ENCODE data around the gene MTHFD1L. TPM values are rescaled to one million over a fixed set of nuclear protein-coding genes. Genes with fewer than 3 reads are reported as not detected.
A peak's percentile ranks its signal among the peaks of the same experiment; 100 is the strongest.

The MTHFD1L gene
- total RNA-seq, 1 donor from 2014 or later: 10.4 TPM

- Histone ChIP-seq H3K27ac (no peak overlapping the region), H3K36me3 (peaks cover 15 to 32% of the 10 kb centered on the region in 2 donors), H3K4me1 (peaks cover 0 to 2% of the 10 kb centered on the region in 2 donors), H3K4me3 (no peak overlapping the region), H3K27me3 (no peaks in the 10 kb centered on the region), H3K9me3 (no peaks in the 10 kb centered on the region)
- intact Hi-C loops (cut with DNase I): no loop called here
- TF ChIP-seq, protein P1, sequence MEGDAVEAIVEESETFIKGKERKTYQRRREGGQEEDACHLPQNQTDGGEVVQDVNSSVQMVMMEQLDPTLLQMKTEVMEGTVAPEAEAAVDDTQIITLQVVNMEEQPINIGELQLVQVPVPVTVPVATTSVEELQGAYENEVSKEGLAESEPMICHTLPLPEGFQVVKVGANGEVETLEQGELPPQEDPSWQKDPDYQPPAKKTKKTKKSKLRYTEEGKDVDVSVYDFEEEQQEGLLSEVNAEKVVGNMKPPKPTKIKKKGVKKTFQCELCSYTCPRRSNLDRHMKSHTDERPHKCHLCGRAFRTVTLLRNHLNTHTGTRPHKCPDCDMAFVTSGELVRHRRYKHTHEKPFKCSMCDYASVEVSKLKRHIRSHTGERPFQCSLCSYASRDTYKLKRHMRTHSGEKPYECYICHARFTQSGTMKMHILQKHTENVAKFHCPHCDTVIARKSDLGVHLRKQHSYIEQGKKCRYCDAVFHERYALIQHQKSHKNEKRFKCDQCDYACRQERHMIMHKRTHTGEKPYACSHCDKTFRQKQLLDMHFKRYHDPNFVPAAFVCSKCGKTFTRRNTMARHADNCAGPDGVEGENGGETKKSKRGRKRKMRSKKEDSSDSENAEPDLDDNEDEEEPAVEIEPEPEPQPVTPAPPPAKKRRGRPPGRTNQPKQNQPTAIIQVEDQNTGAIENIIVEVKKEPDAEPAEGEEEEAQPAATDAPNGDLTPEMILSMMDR (IDR thresholded peaks at IDR 0.05): no peak
- DNase-seq (ENCODE audit: low spot score in 2 of 2): no peak
These were observed 230.2 kb downstream of the MTHFD1L start for GRCh38 chr6:151095538-151096254.

- Histone ChIP-seq H3K9me3 (no peaks in the 10 kb centered on the region), H3K4me1 (peaks cover 0 to 6% of the 10 kb centered on the region in 2 donors), H3K4me3 (no peak overlapping the region), H3K36me3 (peaks cover 14 to 29% of the 10 kb centered on the region in 2 donors), H3K27ac (no peak overlapping the region), H3K27me3 (no peaks in the 10 kb centered on the region)
- no peak for DNase-seq (ENCODE audit: low spot score in 2 of 2)
- intact Hi-C loops (cut with DNase I): no loop called here
- TF ChIP-seq, protein P1 (IDR thresholded peaks at IDR 0.05): no peak
These were observed 230.7 kb downstream of the MTHFD1L start for GRCh38 chr6:151096255-151096612.

DNA sequence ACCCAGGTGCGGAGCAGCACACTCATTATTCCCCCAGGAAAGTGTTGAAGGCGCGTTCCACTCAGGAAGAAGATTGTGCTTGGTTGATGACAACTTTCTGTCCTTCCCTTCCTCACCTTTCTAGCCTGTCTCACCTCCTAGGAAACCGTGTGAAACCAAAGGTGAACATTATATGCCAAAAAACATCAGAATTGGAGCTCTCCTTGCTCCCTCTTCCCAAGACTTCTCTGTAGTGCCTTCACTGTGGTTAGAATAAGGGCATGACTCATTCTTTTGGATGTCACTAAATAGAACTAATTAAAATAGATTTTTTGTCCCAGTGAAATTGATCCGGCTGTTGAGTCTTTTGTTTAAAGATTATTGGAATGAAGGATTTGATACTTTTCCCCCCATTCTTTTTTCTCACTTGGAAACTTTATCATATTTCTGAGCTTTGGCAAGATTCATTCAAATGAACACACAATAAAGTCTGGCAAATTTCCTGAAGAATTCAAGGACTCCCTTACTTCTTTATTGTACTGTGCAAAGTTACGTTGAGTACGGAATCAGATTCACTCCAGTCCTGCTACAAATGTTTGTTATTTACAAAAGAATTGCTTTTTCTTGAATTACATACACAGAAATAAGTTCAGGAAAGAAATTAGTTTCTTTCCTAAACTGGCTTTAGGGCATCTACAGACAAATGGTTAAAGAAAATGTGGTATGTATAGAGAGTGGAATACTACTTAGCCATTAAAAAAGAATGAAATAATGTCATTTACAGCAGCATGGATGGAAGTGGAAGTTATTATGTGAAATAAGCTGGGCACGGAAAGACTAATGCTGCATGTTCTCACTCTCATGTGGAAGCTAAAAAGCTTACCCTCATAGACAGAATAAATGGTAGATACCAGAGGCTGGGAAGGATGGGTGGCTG, 231.4 kb downstream of the MTHFD1L start:
- intact Hi-C loops (cut with DNase I): no loop called here
- TF ChIP-seq, protein P1 (IDR thresholded peaks at IDR 0.05): no peak
- Histone ChIP-seq H3K27ac (no peak overlapping the region), H3K4me1 (peaks cover 0 to 9% of the 10 kb centered on the region in 2 donors), H3K9me3 (no peaks in the 10 kb centered on the region), H3K27me3 (no peaks in the 10 kb centered on the region), H3K4me3 (no peak overlapping the region), H3K36me3 (peaks cover 11 to 23% of the 10 kb centered on the region in 2 donors)
- no peak for DNase-seq (ENCODE audit: low spot score in 2 of 2)

DNA sequence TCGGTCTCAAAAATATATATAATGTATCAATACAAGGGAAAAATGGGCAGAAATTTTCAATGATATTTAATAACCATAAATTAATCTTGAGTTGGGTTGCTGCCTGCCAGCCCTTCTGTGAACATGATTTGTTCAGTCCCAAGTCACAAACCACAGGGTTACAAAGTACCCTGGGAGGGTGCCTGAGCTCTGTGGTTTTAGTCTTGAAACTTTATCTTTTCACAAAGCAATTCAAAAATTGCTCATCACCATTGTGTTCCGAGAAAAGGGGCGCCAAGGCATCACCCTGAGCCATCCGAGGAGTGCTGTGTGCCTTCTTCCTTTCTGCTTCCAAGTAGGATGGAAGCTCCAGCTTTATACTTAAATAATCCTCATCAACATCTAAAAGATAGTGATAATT, 232.7 kb downstream of the MTHFD1L start:
- TF ChIP-seq, protein P1 (IDR thresholded peaks at IDR 0.05): no peak
- H3K4me1 ChIP-seq: peaks cover 0 to 15% of the 10 kb centered on the region in 2 donors

GRCh38 chr6:151100326-151100725, 234.8 kb downstream of the MTHFD1L start:
- Histone ChIP-seq H3K9me3 (no peaks in the 10 kb centered on the region), H3K4me3 (no peak overlapping the region), H3K4me1 (peaks cover 0 to 15% of the 10 kb centered on the region in 2 donors), H3K36me3 (no peaks in the 10 kb centered on the region), H3K27ac (peak overlapping the region in 1 of 2 donors; percentile 59), H3K27me3 (no peaks in the 10 kb centered on the region)
- intact Hi-C loops (cut with DNase I): no loop called here
- DNase-seq (ENCODE audit: low spot score in 2 of 2): no peak
- TF ChIP-seq, protein P1 (IDR thresholded peaks at IDR 0.05): no peak

More for the DNA sequence above, 232.7 kb downstream of the MTHFD1L start:
- Histone ChIP-seq H3K9me3 (no peaks in the 10 kb centered on the region), H3K27me3 (no peaks in the 10 kb centered on the region), H3K27ac (no peak overlapping the region), H3K36me3 (peaks cover 11% of the 10 kb centered on the region in 2 donors), H3K4me3 (no peak overlapping the region)
- intact Hi-C loops (cut with DNase I): no loop called here
- no peak for DNase-seq (ENCODE audit: low spot score in 2 of 2)
